ENCODE measurements around the gene SNX25. TPM values are rescaled to one million over a fixed set of nuclear protein-coding genes. Genes with fewer than 3 reads are reported as not detected.

The SNX25 gene
- total and polyA plus RNA-seq, 2 of the 13 experiments (the other 11 are each of a cell fraction or from before 2014, with no cell fraction given), result 23.4 to 23.5 TPM

GRCh38 chr4:185370268-185370949, 161.0 kb downstream of the SNX25 start:
- H3K4me2 ChIP-seq (ENCODE audit: low read depth, low read length), result no peak overlapping the region
- TF ChIP-seq HNF4G (IDR thresholded peaks at IDR 0.05; ENCODE audit: borderline replicate concordance, low read depth, low read length), result no peak
- no peak for TF ChIP-seq HNF4G (CRISPR knock-in tag; IDR thresholded peaks at IDR 0.05; ENCODE audit: borderline replicate concordance, low read depth)
- no peak for TF ChIP-seq GATAD2A (CRISPR knock-in tag; IDR thresholded peaks at IDR 0.05)
- no peak for TF ChIP-seq MATR3 (CRISPR knock-in tag; IDR thresholded peaks at IDR 0.05)
- no peak for TF ChIP-seq ZNF790 (CRISPR knock-in tag; IDR thresholded peaks at IDR 0.05; ENCODE audit: borderline replicate concordance)
- TF ChIP-seq ZNF605 (CRISPR knock-in tag; IDR thresholded peaks at IDR 0.05), result no peak
- no peak for TF ChIP-seq MBNL3 (CRISPR knock-in tag; conservative IDR thresholded peaks at IDR 0.05)
- no peak for TF ChIP-seq ZC3H4 (CRISPR knock-in tag; IDR thresholded peaks at IDR 0.05; ENCODE audit: borderline replicate concordance)
- TF ChIP-seq IRF2 (CRISPR knock-in tag; IDR thresholded peaks at IDR 0.05), result no peak
- no peak for TF ChIP-seq ZNF670 (CRISPR knock-in tag; IDR thresholded peaks at IDR 0.05; ENCODE audit: borderline replicate concordance)
- no peak for TF ChIP-seq ZNF674 (CRISPR knock-in tag; IDR thresholded peaks at IDR 0.05; ENCODE audit: low read depth)
- TF ChIP-seq ZSCAN21 (CRISPR knock-in tag; IDR thresholded peaks at IDR 0.05; ENCODE audit: borderline replicate concordance), result no peak
- TF ChIP-seq TAF1 (CRISPR knock-in tag; IDR thresholded peaks at IDR 0.05), result no peak
- TF ChIP-seq ZMAT3 (CRISPR knock-in tag; conservative IDR thresholded peaks at IDR 0.05), result no peak
- no peak for TF ChIP-seq HNF1A (IDR thresholded peaks at IDR 0.05; ENCODE audit: low read depth)
- TF ChIP-seq HNF1A (CRISPR knock-in tag; IDR thresholded peaks at IDR 0.05; ENCODE audit: borderline replicate concordance), result no peak
- no peak for TF ChIP-seq HMG20A (CRISPR knock-in tag; IDR thresholded peaks at IDR 0.05; ENCODE audit: borderline replicate concordance)
- TF ChIP-seq, protein P1, sequence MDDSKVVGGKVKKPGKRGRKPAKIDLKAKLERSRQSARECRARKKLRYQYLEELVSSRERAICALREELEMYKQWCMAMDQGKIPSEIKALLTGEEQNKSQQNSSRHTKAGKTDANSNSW (CRISPR knock-in tag; IDR thresholded peaks at IDR 0.05; ENCODE audit: borderline replicate concordance), result no peak
- TF ChIP-seq NAIF1 (CRISPR knock-in tag; IDR thresholded peaks at IDR 0.05; ENCODE audit: borderline replicate concordance), result no peak
- TF ChIP-seq ARNT (IDR thresholded peaks at IDR 0.05), result no peak
- no peak for TF ChIP-seq ELF1 (CRISPR knock-in tag; IDR thresholded peaks at IDR 0.05)
- no peak for DNase-seq (ENCODE audit: low spot score)
- no peak overlapping the region for H3K27ac ChIP-seq (ENCODE audit: extremely low read length, insufficient read depth, low read length)
- in situ Hi-C loops (cut with HindIII; ENCODE audit: extremely low pct_ligation_motif_present, low pct_unique_long_range_greater_than_20kb) (no loop called here), intact Hi-C loops (cut with micrococcal nuclease; ENCODE audit: unreplicated experiment) (no loop called here)
- no peak overlapping the region for H3K9ac ChIP-seq (ENCODE audit: insufficient read depth, low read depth, low read length)
- no peak overlapping the region for H3K4me3 ChIP-seq (replicated peaks in 1 of 3; ENCODE audit: insufficient read depth in 1 of 3, low read depth in 2 of 3, low read length in 3 of 3)
- no peak overlapping the region for H2AFZ ChIP-seq (ENCODE audit: low read length)
- peaks cover 13% of the 10 kb centered on the region for H3K4me1 ChIP-seq (ENCODE audit: insufficient read depth, low read length)
- peaks cover 5 to 9% of the 10 kb centered on the region in 2 experiments; a peak in 2 of 5 replicates for H3K36me3 ChIP-seq (replicated peaks in 1 of 2; ENCODE audit: control insufficient read depth in 1 of 2, insufficient read depth in 2 of 2, low read length in 2 of 2)
- no peak for FAIRE-seq
- no TSS peak for BruUV-seq (replicated peaks)
- WGBS (ENCODE audit: low lambda C conversion rate), result 92% methylated on average over 11 of the region's 11 CpGs
- ChIA-PET POLR2A (no interaction called here), CTCF (ENCODE audit: low intra/inter-chr PET ratio, low total read pairs) (no interaction called here)
- H3K27me3 ChIP-seq (ENCODE audit: control insufficient read depth in 1 of 2, insufficient read depth in 2 of 2, low read length in 2 of 2), result no peaks in the 10 kb centered on the region
- H3K9me3 ChIP-seq (ENCODE audit: low read length), result no peaks in the 10 kb centered on the region
- no peaks in the 10 kb centered on the region for H4K20me1 ChIP-seq (ENCODE audit: insufficient read depth, low read length)
- H3K79me2 ChIP-seq (ENCODE audit: insufficient read depth, low read length), result no peaks in the 10 kb centered on the region
- ATAC-seq, result no peak
